ENCODE data around the gene ZNF366.
"Not testable (repeated sequence)": the region's sequence is repeated elsewhere in the genome, so short reads cannot be mapped to it uniquely, and the experiment has no call there.

Gene ZNF366

GRCh38 chr5:72436796-72437471 is 70.3 kb downstream of the ZNF366 start:
- DNase-seq, result no peak

- DNase-seq, result no peak
Measured at GRCh38 chr5:72434781-72435437, 72.3 kb downstream of the ZNF366 start.

- no peak for DNase-seq
Measured at GRCh38 chr5:72434056-72434780, 73.0 kb downstream of the ZNF366 start.

- DNase-seq, result no peak
Measured at GRCh38 chr5:72433522-72433921, 73.7 kb downstream of the ZNF366 start.

- DNase-seq, result no peak
Measured at GRCh38 chr5:72428669-72429068, 78.5 kb downstream of the ZNF366 start.

- peak; percentile 3 for DNase-seq
Measured at GRCh38 chr5:72427488-72428437, 79.4 kb downstream of the ZNF366 start.

- no peak for DNase-seq
Measured at GRCh38 chr5:72427016-72427415, 80.2 kb downstream of the ZNF366 start.

GRCh38 chr5:72426019-72426418 is 81.2 kb downstream of the ZNF366 start:
- DNase-seq, result no peak

- DNase-seq, result no peak
Measured at GRCh38 chr5:72418271-72418670, 88.9 kb downstream of the ZNF366 start.

GRCh38 chr5:72417333-72418062 is 89.7 kb downstream of the ZNF366 start:
- no peak for DNase-seq

- no peak for DNase-seq
Measured at GRCh38 chr5:72415616-72416325, 91.4 kb downstream of the ZNF366 start.

- no peak for DNase-seq
Measured at GRCh38 chr5:72412283-72413055, 94.7 kb downstream of the ZNF366 start.

- DNase-seq, result no peak
Measured at GRCh38 chr5:72410688-72411295, 96.4 kb downstream of the ZNF366 start.

- DNase-seq, result no peak
Measured at GRCh38 chr5:72408603-72409002, 98.6 kb downstream of the ZNF366 start.

GRCh38 chr5:72408127-72408526 is 99.1 kb downstream of the ZNF366 start:
- no peak for DNase-seq

GRCh38 chr5:72407541-72407940 is 99.7 kb downstream of the ZNF366 start:
- DNase-seq, result no peak

- no peak for DNase-seq
Measured at GRCh38 chr5:72407078-72407477, 100.1 kb downstream of the ZNF366 start.

- DNase-seq, result not testable (repeated sequence)
Measured at GRCh38 chr5:72404771-72405170, 102.4 kb downstream of the ZNF366 start.

GRCh38 chr5:72402959-72403628 is 104.1 kb downstream of the ZNF366 start:
- no peak for DNase-seq
